Epithelial cell of esophagus (primary cell): ENCODE results near the gene ARRB1.
"Not testable (repeated sequence)": the region's sequence is repeated elsewhere in the genome, so short reads cannot be mapped to it uniquely, and the experiment has no call there.

Source experiments
- DNase-seq: peaks from one replicate; pipeline ENCODE4 v3.0.0; 2010; ENCODE audit warnings: low read depth
- H3K4me3 ChIP-seq: 2 replicates; pipeline ENCODE4 v1.5.1; 2011; ENCODE audit warnings: mild to moderate bottlenecking, low read length, control low read depth
- CTCF ChIP-seq: IDR thresholded peaks from 2 replicates; pipeline ENCODE4 v1.5.1; 2011; ENCODE audit warnings: low read depth, mild to moderate bottlenecking, low read length, control low read depth, inconsistent platforms; ENCODE audit not compliant: insufficient read depth; ENCODE audit errors: missing control alignments

ARRB1 gene

DNA sequence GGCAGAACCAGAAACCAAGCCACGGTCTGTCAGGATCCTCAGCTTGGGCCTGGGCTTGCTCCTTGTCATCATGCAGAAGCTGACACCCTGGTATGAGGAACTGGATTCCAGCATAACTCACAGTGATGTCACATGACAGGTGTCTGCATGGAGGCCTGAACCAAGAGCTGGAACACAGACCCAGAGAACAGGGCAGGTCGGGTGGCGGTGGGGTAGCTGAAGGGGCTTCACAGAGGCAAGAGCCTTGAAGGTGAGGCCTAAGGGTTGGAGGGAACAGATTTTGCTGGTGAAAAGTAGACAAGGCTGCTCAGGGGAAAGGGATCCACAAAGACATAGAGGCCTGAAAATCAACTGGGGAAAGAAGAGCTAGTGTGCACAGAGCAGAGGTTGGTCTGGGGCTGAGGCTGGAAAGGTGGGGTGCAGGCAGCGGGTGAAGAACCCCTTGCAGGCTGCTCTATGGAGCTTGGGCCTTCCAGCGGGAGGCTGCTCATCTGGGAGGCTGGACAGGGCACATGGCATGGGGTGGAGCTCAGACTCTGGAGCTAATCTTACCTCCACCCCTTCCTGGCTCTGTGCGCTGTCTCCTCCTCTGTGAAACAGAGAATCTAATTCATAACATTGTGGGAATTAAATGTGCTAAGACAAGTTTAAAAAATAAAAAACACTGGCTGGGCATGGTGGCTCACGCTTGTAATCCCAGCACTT, 29.4 kb upstream of the ARRB1 start:
- H3K4me3 ChIP-seq = no peak overlapping the region
- DNase-seq = peak; percentile 84
- TF ChIP-seq CTCF = no peak

- no peak overlapping the region for H3K4me3 ChIP-seq
- TF ChIP-seq CTCF = no peak
- no peak for DNase-seq
Measured at GRCh38 chr11:75380245-75380644, 28.8 kb upstream of the ARRB1 start.

DNA sequence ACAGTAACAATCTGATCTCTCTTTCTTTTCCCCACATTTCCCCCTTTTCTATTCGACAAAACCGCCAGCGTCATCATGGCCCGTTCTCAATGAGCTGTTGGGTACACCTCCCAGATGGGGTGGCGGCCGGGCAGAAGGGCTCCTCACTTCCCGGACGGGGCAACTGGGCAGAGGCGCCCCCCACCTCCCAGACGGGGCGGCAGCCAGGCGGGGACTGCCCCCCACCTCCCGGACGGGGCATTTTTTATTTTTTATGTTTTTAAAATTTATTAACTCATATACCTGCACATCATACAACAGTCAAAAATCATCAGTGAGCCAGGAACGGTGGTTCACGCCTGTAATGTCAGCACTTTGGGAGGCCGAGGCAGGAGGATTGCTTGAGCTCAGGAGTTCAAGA, 27.3 kb upstream of the ARRB1 start:
- DNase-seq, H3K4me3 ChIP-seq: not testable (repeated sequence)

GRCh38 chr11:75376175-75376574, 24.7 kb upstream of the ARRB1 start:
- H3K4me3 ChIP-seq = no peak overlapping the region
- TF ChIP-seq CTCF = no peak

GRCh38 chr11:75375626-75376025, 24.2 kb upstream of the ARRB1 start:
- DNase-seq = no peak
- H3K4me3 ChIP-seq = no peak overlapping the region
- TF ChIP-seq CTCF = no peak

More at GRCh38 chr11:75376175-75376574, 24.7 kb upstream of the ARRB1 start:
- DNase-seq = no peak

DNA sequence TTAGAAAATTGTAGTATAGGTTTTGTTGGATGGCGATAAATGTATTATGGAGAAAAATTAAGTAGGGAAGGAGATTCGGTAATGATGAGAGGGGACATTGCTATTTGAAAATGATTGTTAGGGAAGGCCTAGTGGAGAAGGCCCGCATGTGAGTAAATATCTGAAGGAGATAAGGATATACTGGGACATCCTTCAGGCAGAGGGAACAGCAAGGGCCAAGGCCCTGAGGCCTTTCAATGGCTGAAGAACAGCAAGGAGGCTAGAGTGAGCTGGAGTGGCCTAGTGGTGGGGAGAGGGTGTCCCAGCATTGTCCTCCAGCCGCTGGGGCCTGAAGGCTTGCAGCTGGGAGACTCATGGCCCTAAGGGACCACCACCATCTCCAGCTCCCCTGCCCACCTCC, 23.2 kb upstream of the ARRB1 start:
- no peak overlapping the region for H3K4me3 ChIP-seq
- DNase-seq = no peak
- no peak for TF ChIP-seq CTCF

DNA sequence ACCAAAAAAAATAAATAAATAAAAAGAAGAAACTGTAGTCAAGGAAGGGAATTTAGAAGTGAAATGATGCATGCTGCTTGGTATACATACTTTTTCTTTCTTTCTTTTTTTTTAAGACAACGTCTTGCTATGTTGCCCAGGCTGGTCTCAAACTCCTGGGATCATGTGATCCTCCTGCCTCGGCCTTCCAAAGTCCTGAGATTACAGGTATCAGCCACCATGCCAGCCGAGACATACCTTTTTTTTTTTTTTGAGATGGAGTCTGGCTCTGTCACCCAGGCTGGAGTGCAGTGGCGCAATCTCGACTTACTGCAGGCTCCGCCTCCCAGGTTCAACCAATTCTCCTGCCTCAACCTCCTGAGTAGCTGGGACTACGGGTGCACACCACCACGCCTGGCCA, 21.7 kb upstream of the ARRB1 start:
- no peak for DNase-seq
- no peak for TF ChIP-seq CTCF
- H3K4me3 ChIP-seq = no peak overlapping the region
